KBM-7 (cell line): ENCODE measurements around the gene SNX13.

Experiments used
- DNase-seq: peaks from one replicate; pipeline ENCODE4 v3.0.0-alpha.2; 2015
- in situ Hi-C: fragments of 300-500 bp; cut with MboI; formaldehyde crosslinking; loops from 2 replicates; pipeline ENCODE4 v1.14.3; 2020; ENCODE audit warnings: low sequenced_read_pairs, low pct_unique_long_range_greater_than_20kb, mixed read lengths

Gene SNX13

GRCh38 chr7:17948526-17949238, 8.4 kb upstream of the SNX13 start:
- no peak for DNase-seq
- in situ Hi-C loops, result no loop called here

GRCh38 chr7:17947620-17948019, 7.3 kb upstream of the SNX13 start:
- DNase-seq, result no peak
- in situ Hi-C loops, result no loop called here

- no peak for DNase-seq
Measured at GRCh38 chr7:17946591-17946990, 6.3 kb upstream of the SNX13 start.

GRCh38 chr7:17944720-17945119, 4.4 kb upstream of the SNX13 start:
- DNase-seq, result no peak
- in situ Hi-C loops, result no loop called here

More at GRCh38 chr7:17946591-17946990, 6.3 kb upstream of the SNX13 start:
- in situ Hi-C loops, result no loop called here

- in situ Hi-C loops, result no loop called here
- no peak for DNase-seq
Measured at GRCh38 chr7:17943006-17943405, 2.7 kb upstream of the SNX13 start.

DNA sequence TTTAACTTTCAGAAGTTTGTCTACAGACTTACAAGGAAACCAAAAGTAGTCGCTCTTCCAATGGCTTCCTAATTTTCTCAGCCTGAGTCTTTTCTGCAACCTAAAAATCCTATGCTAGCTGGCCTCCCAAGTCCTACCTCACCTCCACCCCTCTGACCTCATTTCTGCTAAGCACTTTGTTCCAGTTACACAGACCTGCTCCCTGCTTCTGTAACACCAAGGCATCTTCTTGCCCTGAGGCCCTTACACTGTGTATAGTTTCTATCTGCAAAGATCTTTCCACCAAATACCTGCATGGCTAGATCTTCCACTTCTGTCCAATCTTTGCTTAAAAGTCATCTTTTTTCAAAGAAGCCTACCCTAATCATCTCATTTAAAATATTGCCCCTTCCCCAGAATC, 1.9 kb upstream of the SNX13 start:
- no peak for DNase-seq
- in situ Hi-C loops, result no loop called here

GRCh38 chr7:17940951-17941431, 697 bp upstream of the SNX13 start:
- in situ Hi-C loops, result no loop called here
- DNase-seq, result no peak

DNA sequence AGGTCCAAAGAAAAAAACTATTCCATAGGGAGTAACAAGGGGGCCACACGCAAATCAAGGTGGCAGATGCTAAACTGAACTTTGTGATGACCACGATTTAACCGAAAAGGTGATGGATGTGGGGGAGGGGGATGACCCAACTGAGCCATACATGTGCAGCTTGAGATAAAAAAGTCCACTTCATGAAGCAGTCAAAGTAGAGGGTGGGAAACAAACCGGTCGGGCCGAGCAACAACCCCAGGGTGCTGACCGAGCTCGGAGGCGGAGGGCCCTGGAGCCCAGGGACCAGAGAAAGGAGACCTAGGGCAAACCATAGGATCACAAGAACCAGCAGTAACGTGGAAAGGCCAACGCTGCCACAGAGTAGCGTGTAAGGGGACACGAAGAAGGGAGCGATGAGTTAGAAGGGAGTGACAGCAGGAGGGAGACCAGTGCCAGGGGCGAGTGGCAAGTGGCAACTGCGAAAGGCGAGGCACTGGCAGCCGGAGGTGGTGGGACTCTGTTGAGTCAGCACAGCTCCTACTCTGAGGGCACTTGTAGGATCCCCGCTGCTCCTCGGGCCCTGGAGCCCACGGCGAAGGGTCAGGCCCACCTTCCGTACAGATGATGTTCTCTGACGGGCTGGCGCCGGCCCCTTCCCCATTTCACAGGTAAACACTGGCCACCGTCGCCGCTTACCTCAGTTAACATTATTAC, 540 bp downstream of the SNX13 start:
- DNase-seq, result no peak
- in situ Hi-C loops, result no loop called here

DNA sequence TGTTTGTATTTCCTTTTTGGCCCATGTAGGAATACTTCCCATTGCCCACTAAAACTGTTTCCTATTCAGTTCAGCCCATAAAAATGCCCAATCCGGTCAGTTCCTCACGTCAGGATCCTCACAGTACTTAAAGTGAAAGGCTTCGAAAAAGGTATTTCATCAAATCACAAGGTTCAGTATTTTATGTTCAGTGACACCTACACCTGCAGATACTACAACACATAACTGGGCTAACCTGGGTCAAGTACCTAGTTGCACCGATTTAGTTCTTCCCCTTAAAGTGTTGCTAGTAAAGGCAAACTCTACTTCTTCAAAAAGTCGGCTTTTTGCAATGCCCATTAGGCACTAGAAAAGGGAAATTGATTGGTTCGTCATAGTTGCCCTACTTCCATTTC, 1.1 kb downstream of the SNX13 start:
- DNase-seq, result peak; percentile 62
- in situ Hi-C loops, result no loop called here

- in situ Hi-C loops, result no loop called here
- DNase-seq, result no peak
Measured at GRCh38 chr7:17937506-17938120, 2.7 kb downstream of the SNX13 start.

DNA sequence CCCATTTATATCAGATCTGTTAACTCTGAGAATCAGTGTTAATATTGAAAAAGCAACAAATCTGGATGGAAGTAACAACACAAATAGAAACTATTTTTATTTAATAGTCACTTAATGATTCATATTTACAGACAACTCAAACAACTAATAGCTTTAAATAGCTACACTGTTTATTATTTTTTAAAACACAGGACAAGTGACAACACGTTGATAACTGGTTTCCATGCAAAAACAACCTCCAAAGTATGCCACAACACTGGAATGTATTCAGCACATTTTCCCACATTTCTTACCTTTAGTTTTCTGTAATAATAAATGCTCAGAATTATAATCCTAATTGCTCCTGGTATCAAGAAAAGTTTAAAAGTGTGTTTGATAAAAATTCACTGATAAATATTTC, 4.0 kb downstream of the SNX13 start:
- no peak for DNase-seq
- in situ Hi-C loops, result no loop called here

GRCh38 chr7:17934612-17935240, 5.6 kb downstream of the SNX13 start:
- peak; percentile 60 for DNase-seq
- in situ Hi-C loops, result no loop called here

DNA sequence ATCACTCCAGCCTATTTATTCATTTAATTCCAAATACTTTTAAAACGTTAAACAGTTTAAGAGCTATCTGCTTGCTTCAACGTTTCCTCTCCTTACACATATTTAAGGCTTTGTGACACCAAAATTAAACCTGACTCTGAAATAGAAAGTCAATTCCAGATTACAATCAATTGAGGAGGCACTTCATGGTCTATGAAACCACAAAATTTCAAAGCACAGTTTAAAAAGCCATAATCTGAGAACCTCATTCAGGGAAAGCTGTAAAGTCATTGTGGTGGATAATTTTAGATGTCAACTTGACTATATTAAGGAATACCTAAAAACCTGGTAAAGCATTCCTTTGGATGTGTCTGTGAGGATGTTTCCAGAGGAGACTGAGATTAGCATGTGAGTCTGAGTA, 6.2 kb downstream of the SNX13 start:
- in situ Hi-C loops, result no loop called here
- peak; percentile 35 for DNase-seq

- in situ Hi-C loops, result no loop called here
- no peak for DNase-seq
Measured at GRCh38 chr7:17932770-17933169, 7.5 kb downstream of the SNX13 start.

GRCh38 chr7:17931069-17931468, 9.2 kb downstream of the SNX13 start:
- in situ Hi-C loops, result no loop called here
- DNase-seq, result no peak

GRCh38 chr7:17930546-17930945, 9.7 kb downstream of the SNX13 start:
- DNase-seq, result no peak
- in situ Hi-C loops, result no loop called here

DNA sequence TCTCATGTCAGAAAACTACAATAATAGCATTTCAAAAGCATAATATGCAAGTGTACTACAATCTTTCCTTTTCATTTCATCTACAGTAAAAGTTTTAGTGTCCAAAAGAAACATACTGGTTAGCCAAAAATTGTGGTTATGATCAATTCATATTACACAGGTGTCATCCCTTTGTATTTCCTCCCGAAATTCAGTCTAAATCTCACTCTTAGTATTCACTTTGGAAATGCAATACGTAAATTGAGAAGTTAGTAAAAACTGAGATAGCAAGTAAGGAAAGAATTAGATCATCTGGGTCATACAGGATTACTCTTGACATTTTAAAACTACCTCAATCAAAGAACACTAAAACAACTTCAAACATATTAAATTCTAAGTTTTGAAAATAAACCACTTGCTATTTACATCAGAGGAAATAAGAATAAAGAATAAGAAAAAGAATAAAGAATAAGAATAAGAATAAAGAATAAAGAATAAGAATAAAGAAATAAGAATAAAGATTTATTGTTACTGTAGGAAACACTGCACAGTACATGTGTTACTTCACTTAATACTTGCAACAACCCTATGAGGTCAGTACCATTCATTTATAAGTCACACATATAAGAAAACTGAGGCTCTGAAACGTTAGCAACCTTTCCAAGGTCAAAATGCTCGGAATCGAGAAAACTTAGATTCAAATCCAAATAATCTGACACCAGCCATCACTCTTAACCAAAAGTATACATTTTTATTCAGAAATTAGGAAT, 10.5 kb downstream of the SNX13 start:
- DNase-seq, result no peak
- in situ Hi-C loops, result no loop called here

GRCh38 chr7:17928055-17928454, 12.2 kb downstream of the SNX13 start:
- in situ Hi-C loops, result no loop called here
- DNase-seq, result no peak

DNA sequence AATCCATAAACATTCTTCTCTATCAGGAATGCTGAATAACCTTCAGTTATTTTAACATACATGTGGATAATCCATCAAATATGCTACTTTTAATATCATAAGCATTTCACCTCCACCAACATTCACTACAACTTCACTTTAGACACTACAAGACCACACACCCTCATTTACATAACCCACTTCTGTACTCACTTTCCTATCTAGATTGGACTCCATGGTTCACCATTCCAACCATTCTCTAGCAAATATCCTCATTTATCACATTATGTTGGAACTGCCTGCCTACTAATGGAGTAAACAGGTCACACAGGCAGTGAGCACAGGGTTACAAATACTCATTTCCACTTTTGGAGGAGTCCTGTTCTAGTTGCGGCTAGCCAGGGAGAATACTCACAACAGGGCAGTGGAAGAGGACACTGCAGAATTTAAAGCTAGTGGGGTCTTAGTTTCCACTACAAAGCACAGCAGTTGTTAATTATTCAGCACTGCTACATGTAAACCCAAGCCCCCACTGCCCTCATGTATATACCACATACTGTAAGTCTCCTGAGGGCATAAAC, 18.4 kb downstream of the SNX13 start:
- in situ Hi-C loops, result no loop called here
- no peak for DNase-seq
